GM12872 (cell line): Measurements from ENCODE around the gene INTS4.

ENCODE experiments used
- CTCF ChIP-seq: IDR thresholded peaks from 3 replicates; pipeline ENCODE4 v1.5.1; 2011; ENCODE audit warnings: low read depth, mild to moderate bottlenecking, low read length, moderate library complexity; ENCODE audit not compliant: insufficient read depth

INTS4 gene

GRCh38 chr11:77883775-77884174, 110.7 kb downstream of the INTS4 start:
- no peak for TF ChIP-seq CTCF

- no peak for TF ChIP-seq CTCF
Observed at GRCh38 chr11:77882396-77882795, 112.1 kb downstream of the INTS4 start.

- 0 out of 3 replicates have a peak, but pooled peaks have one; percentile 17 for TF ChIP-seq CTCF
Observed at GRCh38 chr11:77879218-77879617, 115.2 kb downstream of the INTS4 start.

- TF ChIP-seq CTCF: no peak
Observed at GRCh38 chr11:77876045-77876444, 118.4 kb downstream of the INTS4 start.

GRCh38 chr11:77874206-77874605, 120.3 kb downstream of the INTS4 start:
- no peak for TF ChIP-seq CTCF

- TF ChIP-seq CTCF: no peak
Observed at GRCh38 chr11:77873345-77873744, 121.1 kb downstream of the INTS4 start.

GRCh38 chr11:77871855-77872254, 122.6 kb downstream of the INTS4 start:
- no peak for TF ChIP-seq CTCF

GRCh38 chr11:77868744-77869143, 125.7 kb downstream of the INTS4 start:
- TF ChIP-seq CTCF: no peak
